ENCODE results near the gene LRRC8D. TPM values are rescaled to one million over a fixed set of nuclear protein-coding genes. Genes with fewer than 3 reads are reported as not detected.

Gene LRRC8D
- total RNA-seq, 1 experiment from 2014 or later = 19.6 TPM

- Histone ChIP-seq H3K36me3 (ENCODE audit: low read depth, low read length) (no peaks in the 10 kb centered on the region), H3K4me1 (ENCODE audit: insufficient read depth, low read length) (peaks cover 14% of the 10 kb centered on the region), H3K27me3 (ENCODE audit: low read length) (no peaks in the 10 kb centered on the region), H3K4me2 (ENCODE audit: low read length) (no peak overlapping the region), H3K27ac (ENCODE audit: low read length) (no peak overlapping the region), H3K9me2 (replicated peaks; ENCODE audit: low read length) (no peaks in the 10 kb centered on the region), H3K4me3 (ENCODE audit: low read length) (no peak overlapping the region), H3K9me3 (ENCODE audit: low read length) (no peaks in the 10 kb centered on the region), H2AFZ (ENCODE audit: low read length) (no peak overlapping the region), H3K79me2 (ENCODE audit: low read length) (no peaks in the 10 kb centered on the region), H4K20me1 (ENCODE audit: low read length) (no peaks in the 10 kb centered on the region), H3K9ac (ENCODE audit: low read length) (no peak overlapping the region), H3F3A (ENCODE audit: low read length, unreplicated experiment) (no peaks in the 10 kb centered on the region)
- CTCF ChIA-PET = no interaction called here
- ATAC-seq (no peak), DNase-seq (no peak)
- intact Hi-C loops (cut with micrococcal nuclease) = loop anchor here (2.0 to 5.0 kb wide), 2 partner anchors 41 to 99 kb away; no protein-coding TSS in a partner anchor
- no TSS peak for BruUV-seq (replicated peaks)
- POLR2A ChIA-PET (ENCODE audit: unreplicated experiment) = interaction anchor here (0.6 kb wide), 2 partner anchors 14 to 1132 kb away, joined by 3 to 5 read pairs; no protein-coding TSS in a partner anchor
- no peak for TF ChIP-seq EZH2phosphoT487 (IDR thresholded peaks at IDR 0.05; ENCODE audit: borderline replicate concordance, low read length)
- TF ChIP-seq CTCF (conservative IDR thresholded peaks at IDR 0.05; ENCODE audit: low read depth, low read length) = no peak
- TF ChIP-seq EZH2 (IDR thresholded peaks at IDR 0.05; ENCODE audit: low read length, unreplicated experiment) = no peak
These were observed 165.2 kb downstream of the LRRC8D start for GRCh38 chr1:89986020-89986419.

Other genes with a start within 250 kb of the LRRC8D start
- 3.4 and 4.3 TPM in 2 replicates for gene LRRC8C, start 187.9 kb upstream of the LRRC8D start, total RNA-seq (2014; rRNA removed)
- 7.2 and 12.7 TPM in 2 replicates for gene ZNF326, start 174.1 kb downstream of the LRRC8D start, total RNA-seq (2014; rRNA removed)